A673 (cell line): ENCODE results near the gene TTC27. TPM values are rescaled to one million over a fixed set of nuclear protein-coding genes. Genes with fewer than 3 reads are reported as not detected.

Experiments used
- BruUV-seq: library from RNA; stranded (reverse); fragments of 400-500 nt; replicated peaks from 2 replicates; lab custom pipeline; 2021; lab: Mats Ljungman, UMichigan
- CTCF ChIA-PET: fragments of 300-600 bp; sonication (Branson Sonifier 250); formaldehyde crosslinking; loops from one replicate; lab custom pipeline; 2022; ENCODE audit warnings: antibody characterized with exemption; lab: Charles Lee
- POLR2A ChIA-PET: fragments of 300-600 bp; sonication (Branson Sonifier 250); formaldehyde crosslinking; loops from one replicate; lab custom pipeline; 2022; ENCODE audit warnings: antibody characterized with exemption; ENCODE audit not compliant: low non-redundant PET; lab: Charles Lee
- DNase-seq: peaks from one replicate; pipeline ENCODE4 v3.0.0-alpha.2; 2015; ENCODE audit warnings: low spot score
- H3K27ac ChIP-seq: fragments of 200-600 bp; sonication (generic); 2 replicates; pipeline ENCODE4 v1.5.1; 2016; ENCODE audit warnings: mixed run types, low read depth, mild to moderate bottlenecking, mixed read lengths, antibody characterized with exemption, low read length; ENCODE audit not compliant: poor library complexity, severe bottlenecking
- H3K27me3 ChIP-seq: fragments of 200-600 bp; sonication (generic); replicated peaks from 2 replicates; pipeline ENCODE4 v1.6.1; 2017; ENCODE audit warnings: mixed run types, low read depth, mild to moderate bottlenecking, mixed read lengths, antibody characterized with exemption, low read length; ENCODE audit not compliant: insufficient read depth, poor library complexity
- H3K36me3 ChIP-seq: fragments of 200-600 bp; sonication (generic); 2 replicates; pipeline ENCODE4 v1.6.1; 2016; ENCODE audit warnings: mixed run types, mild to moderate bottlenecking, mixed read lengths, antibody characterized with exemption, low read length; ENCODE audit not compliant: insufficient read depth, poor library complexity, severe bottlenecking
- H3K4me1 ChIP-seq: fragments of 200-600 bp; sonication (generic); 2 replicates; pipeline ENCODE4 v1.6.1; 2017; ENCODE audit warnings: mixed run types, mild to moderate bottlenecking, mixed read lengths, antibody characterized with exemption, low read length; ENCODE audit not compliant: insufficient read depth, poor library complexity, severe bottlenecking
- H3K4me3 ChIP-seq: fragments of 200-600 bp; sonication (generic); 2 replicates; pipeline ENCODE4 v1.5.1; 2016; ENCODE audit warnings: low read depth, mixed run types, mild to moderate bottlenecking, mixed read lengths, low read length; ENCODE audit not compliant: poor library complexity, severe bottlenecking
- H3K9me3 ChIP-seq: fragments of 200-600 bp; sonication (generic); 2 replicates; pipeline ENCODE4 v1.6.1; 2016; ENCODE audit warnings: mixed run types, low read depth, mild to moderate bottlenecking, mixed read lengths, antibody characterized with exemption, low read length; ENCODE audit not compliant: poor library complexity, severe bottlenecking
- CTCF ChIP-seq: fragments of 300-800, 200-600 bp; sonication (generic); conservative IDR thresholded peaks from 2 replicates; pipeline ENCODE4 v1.5.1; 2017; ENCODE audit warnings: low read depth, mild to moderate bottlenecking, antibody characterized with exemption, low read length, moderate library complexity, mixed read lengths
- EZH2 ChIP-seq: fragments of 200-600 bp; sonication (generic); IDR thresholded peaks from 2 replicates; pipeline ENCODE4 v1.6.1; 2017; ENCODE audit warnings: borderline replicate concordance, low read depth, mild to moderate bottlenecking, mixed read lengths, antibody characterized with exemption, low read length; ENCODE audit not compliant: poor library complexity, severe bottlenecking
- intact Hi-C: fragments of 100-400 bp; cut with micrococcal nuclease; formaldehyde crosslinking; loops from one replicate; pipeline ENCODE4 v1.10.0; 2022; ENCODE audit not compliant: unreplicated experiment
- total RNA-seq: library from RNA; stranded (reverse); gene quantifications from 2 replicates; pipeline ENCODE4 v1.2.3, GENCODE V29; 2021

The TTC27 gene
- total RNA-seq, 1 experiment from 2014 or later: 29.8 TPM

- H3K27me3 ChIP-seq: no peaks in the 10 kb centered on the region
- H3K36me3 ChIP-seq: no peaks in the 10 kb centered on the region
- peaks cover 12% of the 10 kb centered on the region for H3K4me1 ChIP-seq
- no TSS peak for BruUV-seq
- POLR2A ChIA-PET: no interaction called here
- intact Hi-C loops: no loop called here
- H3K9me3 ChIP-seq: no peaks in the 10 kb centered on the region
- no peak overlapping the region for H3K27ac ChIP-seq
- H3K4me3 ChIP-seq: no peak overlapping the region
- no peak for TF ChIP-seq EZH2
- no peak for TF ChIP-seq CTCF
- CTCF ChIA-PET: no interaction called here
- no peak for DNase-seq
Measured at GRCh38 chr2:32858713-32859112, 230.9 kb downstream of the TTC27 start.

- Histone ChIP-seq H3K27me3 (no peaks in the 10 kb centered on the region), H3K27ac (no peak overlapping the region), H3K36me3 (no peaks in the 10 kb centered on the region), H3K4me1 (peaks cover 15% of the 10 kb centered on the region), H3K4me3 (no peak overlapping the region), H3K9me3 (no peaks in the 10 kb centered on the region)
- intact Hi-C loops: no loop called here
- CTCF ChIA-PET: no interaction called here
- BruUV-seq: no TSS peak
- TF ChIP-seq EZH2 (no peak), CTCF (no peak)
- no peak for DNase-seq
- POLR2A ChIA-PET: no interaction called here
Measured at GRCh38 chr2:32860385-32860784, 232.5 kb downstream of the TTC27 start.

GRCh38 chr2:32862269-32863055 lies 234.6 kb downstream of the TTC27 start:
- no peaks in the 10 kb centered on the region for H3K36me3 ChIP-seq
- H3K4me1 ChIP-seq: peaks cover 7% of the 10 kb centered on the region
- BruUV-seq: no TSS peak
- POLR2A ChIA-PET: no interaction called here
- intact Hi-C loops: no loop called here
- no peak overlapping the region for H3K27ac ChIP-seq
- no peaks in the 10 kb centered on the region for H3K9me3 ChIP-seq
- no peak for TF ChIP-seq CTCF
- TF ChIP-seq EZH2: no peak
- H3K4me3 ChIP-seq: no peak overlapping the region
- no peaks in the 10 kb centered on the region for H3K27me3 ChIP-seq
- CTCF ChIA-PET: no interaction called here
- DNase-seq: no peak
